Hematopoietic multipotent progenitor cell treated with erythropoietin and hydrocortisone succinate and interleukin-3 and kit ligand, for 15 days (in vitro differentiated cells): Measurements from ENCODE around the gene TIFAB.

Source experiments
- DNase-seq: peaks from one replicate; pipeline ENCODE4 v3.0.0-alpha.2; 2015; ENCODE audit warnings: low spot score

The TIFAB gene

DNA sequence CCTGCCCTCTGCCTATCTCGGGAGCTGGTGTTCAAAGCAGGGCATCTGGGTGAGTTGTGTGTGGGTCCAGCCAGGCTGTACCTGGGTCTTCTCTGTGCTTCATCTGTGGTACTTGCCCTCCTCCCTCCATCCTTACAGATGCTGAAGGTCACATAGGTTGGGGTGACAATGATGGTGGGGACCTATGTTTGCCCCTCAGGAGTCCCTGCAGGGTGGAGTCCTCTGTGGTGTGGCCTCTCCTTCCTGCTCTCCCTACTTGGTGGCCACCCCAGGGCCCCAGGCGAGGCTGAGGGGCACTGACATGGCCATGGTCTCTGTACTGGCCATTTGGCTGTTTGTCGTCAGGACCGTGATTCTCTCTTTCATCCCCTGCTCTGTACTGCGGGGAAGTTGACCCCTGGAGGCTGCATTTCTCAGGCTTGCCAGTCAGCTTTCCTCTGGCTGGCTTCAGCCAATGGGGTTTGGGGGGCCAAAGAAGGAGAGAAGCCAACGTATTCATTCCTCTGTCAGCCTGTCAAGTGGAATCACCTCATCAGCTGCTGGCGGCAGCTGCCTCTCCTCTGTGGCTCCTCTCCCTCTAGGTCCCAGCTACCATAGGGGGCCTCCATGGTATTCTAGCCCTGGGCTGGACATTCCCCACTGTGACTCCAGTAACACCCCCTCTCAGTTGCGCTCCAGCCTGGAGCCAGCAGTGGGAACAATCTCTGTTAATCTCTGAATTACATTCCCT, 9.6 kb downstream of the TIFAB start:
- DNase-seq, result no peak

DNA sequence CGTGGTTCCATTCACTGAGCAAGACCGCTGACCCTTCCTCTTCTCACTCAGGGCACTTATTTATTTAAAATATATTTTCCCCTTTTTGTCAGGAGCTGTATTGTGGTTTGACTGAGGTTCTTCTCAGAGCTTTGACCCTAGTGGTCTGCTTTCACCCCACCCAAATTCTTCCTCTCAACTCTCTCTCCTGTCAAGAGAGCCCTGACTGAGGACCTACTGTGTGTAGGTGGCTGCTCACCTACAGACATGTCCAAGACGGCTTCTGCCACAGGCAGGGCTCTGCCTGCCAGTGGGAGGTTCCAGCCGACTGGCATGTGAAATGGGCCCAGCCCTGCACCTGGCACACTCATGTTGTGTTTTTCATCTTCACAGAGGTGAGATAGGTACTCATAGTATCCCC, 10.2 kb downstream of the TIFAB start:
- DNase-seq, result no peak

DNA sequence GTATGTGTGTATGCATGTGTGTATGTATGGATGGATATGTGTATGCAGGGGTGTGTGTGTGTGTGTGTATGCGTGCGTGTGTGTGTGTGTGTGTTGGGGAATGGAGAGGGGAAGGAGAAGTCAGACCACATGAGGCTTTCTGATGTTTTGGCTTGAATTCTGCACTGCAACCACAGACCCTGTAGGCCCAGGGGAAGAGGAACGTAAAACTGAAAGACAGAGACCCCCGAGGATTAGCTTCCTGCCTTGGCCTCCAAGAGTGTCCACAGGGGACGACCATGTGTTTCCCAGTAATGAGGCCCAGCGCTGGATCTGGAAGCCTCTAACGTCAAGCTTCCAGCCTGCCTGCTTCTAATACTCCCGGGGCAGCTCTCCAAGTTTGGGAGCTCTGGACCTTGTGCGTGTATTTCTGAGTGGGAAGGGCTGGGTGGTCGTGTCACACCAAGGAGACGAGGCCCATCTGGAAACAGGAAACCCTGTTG, 10.8 kb downstream of the TIFAB start:
- DNase-seq, result no peak

DNA sequence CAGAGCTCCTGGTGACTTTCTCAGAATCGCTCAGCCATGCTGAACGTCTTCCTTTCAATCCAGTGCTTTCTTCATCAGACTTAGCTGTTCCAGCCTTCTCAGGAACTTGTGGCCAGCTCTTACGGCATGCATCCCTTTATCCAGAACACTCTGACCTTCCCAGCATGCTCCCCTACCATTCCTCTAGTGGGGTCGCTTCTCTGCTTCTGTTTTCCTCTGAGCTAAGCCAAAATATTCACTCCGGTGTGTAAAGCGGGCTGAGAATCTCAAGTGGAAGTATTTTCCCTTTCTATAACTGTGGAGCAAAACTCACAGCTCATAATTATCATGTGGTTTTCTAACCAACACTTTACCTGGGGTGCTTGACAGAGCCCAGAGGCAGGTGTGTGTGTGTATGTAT, 11.2 kb downstream of the TIFAB start:
- no peak for DNase-seq

DNA sequence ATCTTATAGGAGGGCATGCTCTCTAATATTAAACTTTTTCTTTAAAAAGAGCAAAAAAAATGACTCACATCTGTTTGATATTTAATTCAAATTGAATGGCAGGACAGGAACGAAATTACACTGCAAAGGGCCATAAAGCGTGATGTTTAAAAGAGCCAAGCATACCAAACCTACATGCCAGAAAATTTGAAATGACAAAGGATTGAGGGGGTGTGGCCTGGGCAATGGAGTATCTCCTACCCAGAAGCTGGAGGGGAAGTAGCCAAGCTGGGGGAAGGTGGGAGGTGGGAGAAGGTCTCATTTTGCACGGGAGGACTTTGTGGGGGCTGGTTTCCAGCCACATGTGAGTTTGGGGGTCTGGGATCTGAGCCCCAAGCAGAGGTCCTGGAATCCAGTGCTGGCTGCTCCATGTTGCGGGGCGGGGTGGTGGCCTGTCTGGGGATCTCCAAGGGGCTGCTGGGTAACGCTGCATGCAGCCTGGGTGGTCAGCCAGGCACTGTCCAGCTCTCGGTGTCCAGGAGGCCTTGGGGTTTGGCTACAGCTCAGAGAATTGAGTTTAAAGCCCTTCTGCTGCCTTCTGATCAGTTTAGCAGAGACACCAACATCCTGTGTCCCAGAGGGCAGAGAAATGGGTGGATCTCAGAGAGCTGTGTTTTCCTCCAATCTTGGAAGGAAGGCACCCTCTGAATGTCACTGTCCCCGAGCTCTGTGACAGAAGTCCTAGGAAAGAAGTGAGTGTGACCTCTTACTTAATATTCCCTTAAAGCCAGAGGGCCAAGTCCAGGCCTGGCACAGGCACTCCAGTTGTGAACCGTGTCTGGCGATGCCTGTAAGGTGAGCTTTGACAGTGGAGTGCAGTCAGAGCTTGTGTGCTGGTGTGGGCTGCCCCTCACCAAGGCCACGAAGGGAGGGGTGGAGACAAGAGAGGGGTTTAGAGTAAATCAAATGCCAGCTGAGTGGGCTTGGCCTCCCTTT, 12.6 kb downstream of the TIFAB start:
- no peak for DNase-seq

DNA sequence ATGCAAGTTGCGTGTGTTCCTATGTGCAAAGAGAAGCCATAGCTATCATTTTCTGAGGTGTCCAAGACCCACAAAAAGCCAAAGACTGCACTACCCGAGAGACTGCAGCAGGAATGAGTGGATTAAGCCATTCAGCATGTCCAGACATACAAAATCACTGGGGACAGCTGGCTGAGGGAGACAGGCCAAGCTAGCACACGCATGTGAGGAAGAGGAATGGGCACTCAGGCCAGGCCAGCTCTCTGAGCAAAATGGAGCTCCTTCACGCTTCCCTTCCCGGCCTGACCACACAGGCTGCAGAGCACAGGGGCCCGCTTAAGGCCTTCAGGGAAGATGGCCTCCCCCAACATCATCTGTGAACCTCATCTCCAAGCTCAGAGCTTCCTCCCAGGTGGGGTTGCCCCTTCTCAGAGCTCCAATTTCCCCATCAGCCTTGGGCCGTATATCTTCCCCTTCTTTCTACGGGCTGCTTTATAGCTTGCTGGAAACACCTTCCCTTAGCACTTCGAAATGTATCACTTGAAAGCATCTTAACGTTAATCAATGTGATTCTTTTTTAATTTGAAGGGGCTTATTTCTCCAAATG, 13.4 kb downstream of the TIFAB start:
- no peak for DNase-seq

DNA sequence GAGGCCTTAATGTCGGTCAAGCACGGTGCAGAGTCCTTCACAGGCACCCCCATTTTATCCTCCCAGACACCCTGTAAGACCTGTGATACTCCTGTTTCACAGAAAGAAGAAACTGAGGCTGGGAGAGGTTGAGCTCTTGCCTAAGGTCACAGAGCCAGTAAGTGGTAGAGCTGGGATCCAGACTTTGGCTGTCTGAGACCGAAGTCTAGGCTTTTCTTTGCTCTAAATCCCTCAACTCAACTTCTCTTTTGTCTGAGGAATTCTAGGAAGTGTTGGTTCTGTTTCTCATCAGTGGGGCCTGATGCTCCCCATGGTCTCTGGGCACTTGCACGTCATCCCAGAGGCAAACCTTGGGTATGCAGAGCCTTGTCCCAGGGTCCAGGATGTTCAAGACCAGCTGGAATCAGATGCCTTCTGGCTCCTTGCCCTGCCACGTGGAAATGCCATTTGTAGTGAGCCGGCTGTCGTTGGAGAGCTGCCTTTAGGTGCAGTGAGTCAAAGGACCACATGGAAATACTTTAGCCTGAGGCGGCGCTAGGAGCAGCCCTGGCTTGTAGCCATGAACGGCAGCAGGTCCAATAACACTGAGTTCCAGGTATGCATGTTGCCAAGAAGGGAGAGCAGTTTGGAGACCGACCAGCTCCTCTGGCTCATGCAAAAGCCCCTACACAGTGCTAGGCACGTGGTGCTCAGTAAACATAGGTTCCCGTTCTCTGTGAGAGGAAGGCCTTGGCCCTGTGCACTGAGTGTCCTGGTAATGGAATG, 14.2 kb downstream of the TIFAB start:
- DNase-seq, result no peak

DNA sequence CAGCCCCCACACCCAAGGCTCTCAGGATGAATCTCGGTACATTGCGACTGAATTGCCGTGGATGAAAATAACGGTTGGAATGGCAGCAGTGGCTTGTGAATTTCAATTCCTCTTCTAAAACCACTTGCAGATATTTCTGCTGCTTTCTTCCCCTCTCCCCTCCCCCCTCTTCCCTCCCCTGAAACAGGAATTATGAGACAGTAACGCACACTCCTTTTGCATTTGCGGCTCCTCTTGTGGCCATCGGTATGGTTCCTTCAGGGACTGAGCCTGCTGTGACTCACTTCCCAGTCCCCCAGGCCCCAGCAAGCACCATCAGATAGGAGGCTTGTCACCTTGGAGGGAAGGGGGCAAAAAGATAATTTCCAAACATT, 14.7 kb downstream of the TIFAB start:
- DNase-seq, result no peak

DNA sequence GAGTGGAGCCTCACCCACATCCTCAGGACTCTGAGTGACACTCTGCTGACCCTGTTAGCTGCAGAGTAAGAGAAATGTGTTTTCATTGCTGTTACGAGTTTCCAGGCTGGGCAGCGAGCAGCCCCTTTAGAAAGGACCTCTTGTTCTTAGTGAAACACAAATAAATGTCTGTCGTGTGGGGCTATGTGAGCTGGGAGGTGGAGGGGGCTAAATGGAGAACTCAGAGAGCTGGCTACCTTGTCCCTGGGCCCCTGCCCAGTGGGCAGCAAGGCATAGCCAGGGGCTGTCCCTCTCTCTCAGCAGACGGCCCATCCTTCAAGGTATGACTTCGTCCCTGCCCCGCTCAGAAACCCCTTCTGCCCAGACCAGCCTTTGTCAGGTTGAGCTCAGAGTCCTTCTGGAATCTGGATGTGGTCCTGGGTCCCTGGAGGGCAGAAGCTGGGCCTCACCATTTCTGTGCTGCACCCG, 15.2 kb downstream of the TIFAB start:
- no peak for DNase-seq

DNA sequence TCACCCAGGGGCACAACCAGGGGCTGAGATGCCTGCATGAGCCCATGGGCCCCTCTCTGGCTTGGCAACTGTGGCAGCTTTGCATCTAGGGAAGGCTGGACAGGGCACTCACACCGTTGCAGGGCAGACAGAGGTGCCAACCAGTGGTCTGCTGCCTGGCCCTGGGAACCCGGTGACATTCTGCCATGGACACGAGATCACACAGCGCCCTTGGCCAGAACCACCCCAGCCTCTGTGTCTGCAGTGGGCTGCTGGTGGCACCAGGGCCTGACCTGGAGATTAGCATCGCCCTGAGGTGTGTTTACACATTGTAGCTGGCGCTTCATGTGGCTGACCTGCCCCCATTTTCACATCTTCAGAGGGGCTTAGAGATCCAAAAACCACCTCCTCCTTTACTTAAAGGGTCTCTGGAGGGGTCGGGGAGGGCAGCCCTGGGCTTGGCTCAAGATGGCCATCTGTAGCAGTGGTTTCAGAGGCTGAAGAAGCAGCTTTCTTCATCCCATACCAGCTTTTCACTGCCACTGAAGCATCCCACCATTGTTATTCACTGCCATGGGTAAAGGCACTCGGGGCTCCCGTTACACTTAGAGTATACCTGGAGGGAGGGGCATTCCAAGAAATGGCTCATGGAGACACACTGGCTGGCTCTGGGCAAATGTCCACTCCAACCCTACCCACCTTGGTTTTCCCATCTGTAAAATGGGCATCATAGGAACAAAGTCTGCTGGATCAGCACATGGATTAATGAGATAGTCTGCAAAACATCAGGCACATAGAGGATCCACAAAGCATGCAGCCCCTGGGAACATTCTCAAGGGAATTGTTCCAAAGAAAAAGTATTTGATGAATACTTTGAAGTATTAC, 16.5 kb downstream of the TIFAB start:
- no peak for DNase-seq

DNA sequence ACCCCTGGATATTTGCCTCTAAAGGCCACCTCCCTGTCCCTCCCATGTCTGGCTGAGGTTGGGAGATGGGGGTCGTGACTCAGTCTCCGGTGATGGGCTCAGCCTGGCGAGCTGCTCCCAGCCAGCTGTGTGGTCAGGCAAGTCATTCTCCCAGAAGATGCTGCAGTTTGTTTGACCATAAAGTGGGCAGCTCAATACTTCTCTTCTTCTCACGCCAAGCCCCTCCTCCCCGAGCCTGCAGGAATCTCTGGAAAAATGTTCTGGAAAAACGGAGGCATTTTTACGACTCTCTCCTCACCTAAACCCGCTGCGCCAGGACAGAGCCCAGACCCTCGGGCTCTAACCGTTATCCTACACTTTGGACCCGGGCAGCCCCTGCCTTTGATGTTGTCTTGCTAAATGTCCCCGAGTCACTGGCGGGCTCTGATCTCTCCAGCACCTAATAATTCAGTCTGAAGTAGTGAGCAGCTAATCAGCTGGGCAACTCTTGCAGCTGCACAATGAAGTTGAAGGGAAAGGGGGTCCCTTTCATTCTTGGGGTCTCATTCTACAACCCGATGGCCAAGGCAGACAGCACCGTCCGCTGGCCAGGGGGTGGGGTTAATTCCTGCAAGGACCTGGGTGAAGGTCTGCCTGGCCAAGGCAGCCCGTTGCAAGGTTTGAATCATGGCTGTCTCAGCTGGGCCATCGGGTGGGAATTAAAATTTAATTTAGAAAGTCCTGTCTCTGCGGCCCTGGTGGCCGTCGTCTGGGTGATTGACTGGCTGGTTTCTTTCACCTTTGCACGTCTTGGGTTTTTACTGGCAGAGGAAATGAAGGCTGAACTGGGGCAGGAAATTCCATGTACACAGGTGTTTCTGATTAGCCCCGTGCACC, 17.3 kb downstream of the TIFAB start:
- no peak for DNase-seq

DNA sequence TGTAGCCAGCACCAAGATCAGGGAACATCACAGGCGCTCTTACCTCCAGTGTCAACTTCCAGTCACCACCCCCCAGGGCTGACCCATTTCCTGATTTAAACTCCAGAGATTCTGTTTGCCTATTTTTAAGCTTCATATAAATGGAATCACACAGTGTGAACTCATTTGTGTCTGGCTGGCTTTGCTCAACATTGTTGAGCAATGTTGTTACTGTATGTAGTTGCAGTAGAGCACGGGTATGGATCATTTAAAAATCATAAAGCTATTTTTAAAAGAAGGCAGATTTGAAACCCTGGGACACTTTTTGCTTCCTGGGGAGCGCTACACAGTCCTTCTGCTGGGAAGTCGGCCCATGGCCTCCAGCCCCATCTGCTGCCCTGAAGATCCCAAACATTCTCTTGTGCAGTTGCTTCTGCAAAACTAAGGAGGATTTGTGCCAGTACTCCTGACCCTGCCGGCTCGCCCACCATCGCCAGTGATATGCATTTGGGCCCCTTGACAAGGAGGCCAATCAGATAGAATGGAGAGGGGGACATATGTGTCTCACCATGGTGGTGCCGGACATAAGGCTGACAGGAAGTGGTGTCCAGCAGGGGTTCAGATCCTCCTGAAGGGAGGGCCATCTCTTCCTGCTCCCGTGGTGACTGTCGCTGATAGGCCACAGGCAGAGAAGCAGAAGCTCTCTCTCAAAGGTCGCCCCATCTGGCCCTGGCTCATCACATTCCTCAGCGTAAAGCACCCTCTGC, 18.3 kb downstream of the TIFAB start:
- DNase-seq, result no peak

DNA sequence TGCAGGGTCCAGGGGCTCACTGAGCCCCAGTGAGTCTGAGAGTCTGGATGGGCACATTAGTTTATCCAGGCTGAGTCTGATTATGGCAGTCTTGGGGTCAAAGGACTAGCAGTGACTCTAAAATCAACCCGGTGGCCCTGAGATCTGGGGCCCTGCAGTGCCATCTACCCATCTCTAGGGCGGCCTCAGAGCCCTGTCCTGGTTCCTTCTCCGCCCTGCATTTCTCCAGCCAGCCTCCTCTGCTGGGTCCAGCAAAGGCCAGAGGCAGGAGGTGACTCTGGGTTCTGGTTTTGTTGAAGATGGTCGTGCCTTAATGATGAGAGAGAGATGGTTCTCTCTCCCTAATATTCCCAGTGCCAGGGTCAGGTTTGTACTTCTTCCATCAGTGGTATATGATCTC, 20.0 kb downstream of the TIFAB start:
- no peak for DNase-seq

DNA sequence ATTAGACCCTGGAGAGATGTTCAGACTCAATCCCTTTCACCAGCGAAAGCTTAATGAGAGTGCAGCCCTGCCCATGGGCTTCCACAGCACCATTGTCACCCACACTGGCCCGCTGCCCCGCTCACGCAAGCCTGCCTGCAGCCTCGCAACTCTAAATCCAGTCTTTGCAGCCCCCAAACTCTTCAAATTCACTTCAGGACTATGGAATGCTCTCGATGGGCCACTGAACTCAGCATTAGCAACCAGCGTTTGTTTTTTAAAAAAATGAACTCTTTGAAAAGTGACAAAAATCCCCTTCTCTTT, 22.1 kb downstream of the TIFAB start:
- no peak for DNase-seq

DNA sequence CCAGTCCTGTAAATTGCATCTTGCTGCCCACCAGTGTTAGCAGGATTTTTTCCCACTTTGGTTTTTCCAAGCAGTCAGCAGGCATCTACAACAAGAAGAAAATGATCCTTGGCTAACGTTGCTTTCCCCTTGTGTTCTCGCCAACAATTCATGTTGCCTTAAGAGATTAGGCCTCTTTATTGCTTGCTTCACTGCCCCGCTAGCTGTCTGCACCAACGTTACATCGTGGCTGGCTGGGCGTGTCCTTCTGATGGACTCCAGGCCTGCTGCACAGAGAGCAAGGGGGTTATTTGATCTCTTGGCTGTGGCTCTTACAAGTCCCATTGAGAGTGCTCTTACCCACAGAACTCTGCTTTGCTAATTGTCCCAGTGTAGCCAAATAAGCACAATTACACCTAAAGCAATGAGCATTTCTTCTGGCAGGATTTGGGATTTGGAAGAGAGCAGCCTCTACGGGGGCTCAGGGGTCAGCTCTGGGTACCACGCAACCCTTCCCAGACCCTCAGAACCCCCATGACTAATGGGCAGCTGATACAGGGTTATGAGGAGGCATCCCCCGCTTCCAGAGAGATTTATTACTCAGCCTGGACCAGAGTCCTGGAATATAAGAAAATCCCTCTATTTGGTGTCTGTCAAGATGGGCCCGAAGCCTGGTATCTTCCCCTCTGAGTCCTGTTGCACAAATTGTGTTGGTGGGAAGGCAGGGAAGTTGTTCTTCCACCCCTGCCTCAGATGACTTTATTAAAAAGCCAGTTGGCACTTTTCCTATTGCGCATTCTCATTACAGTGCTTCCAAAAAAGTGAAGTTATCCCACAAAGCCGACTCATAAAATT, 22.6 kb downstream of the TIFAB start:
- DNase-seq, result no peak

DNA sequence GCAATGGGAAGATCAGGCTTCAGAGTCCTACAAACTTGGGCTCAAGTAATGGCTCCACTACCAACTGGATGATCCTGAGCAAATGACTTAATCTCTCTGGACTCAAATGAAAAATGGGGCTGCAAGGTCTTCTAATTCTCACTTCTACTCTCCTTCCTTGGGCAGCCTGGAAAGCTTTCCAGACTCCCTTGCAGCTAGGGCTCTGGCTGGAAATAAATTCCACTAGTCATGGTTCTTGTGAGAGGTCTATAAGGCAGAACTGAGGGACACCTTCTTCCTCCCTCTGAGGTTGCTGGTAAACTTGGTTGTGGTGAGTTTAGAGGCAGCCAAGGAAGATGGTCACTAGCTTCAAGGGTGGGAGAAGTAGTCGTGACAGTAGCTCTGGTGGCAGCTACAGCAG, 23.6 kb downstream of the TIFAB start:
- DNase-seq, result no peak

DNA sequence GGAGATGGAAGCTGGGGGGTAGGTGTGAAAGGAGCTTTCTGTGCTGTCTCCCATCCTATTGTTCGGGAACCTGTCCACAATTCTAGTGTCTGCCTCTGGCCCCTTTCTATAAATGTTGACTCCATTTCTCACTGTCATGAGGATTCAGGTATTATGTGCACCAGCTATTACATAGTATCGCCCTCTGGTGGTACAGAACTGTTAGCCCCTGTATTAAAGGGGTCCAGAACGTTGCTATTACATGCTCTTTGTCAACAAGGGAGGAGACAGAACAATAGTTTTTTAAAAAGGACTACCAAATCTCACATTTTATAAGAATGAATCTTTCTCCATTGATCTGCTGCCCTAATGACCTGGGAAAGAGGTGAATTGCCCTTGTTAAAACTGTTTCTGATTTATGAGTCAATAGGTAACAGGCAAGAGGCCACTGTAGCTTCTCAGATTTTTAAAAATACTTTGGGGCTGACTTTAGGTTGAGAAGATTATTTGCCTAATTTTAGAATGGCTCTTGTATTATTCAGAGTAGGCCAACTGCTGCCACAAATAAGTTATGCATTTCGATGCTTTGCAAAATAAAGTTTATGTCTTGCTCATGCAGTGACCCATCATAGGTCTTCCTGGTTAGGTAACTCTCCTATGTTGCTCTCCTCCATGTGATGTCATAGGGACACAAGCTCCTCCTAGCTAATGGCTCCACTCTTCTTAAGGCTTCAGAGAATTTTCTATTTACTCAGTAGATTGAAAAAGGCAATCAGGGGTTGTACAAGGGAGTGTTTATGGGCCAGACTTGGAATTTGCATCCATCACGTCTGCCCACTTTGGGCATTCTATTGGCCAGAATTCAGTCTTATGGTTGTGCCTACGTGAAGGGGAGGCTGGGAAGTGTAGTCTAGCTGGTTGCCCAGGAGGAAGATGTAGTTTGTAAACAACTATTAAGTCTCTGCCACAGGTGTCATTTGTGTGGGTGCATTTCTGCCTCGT, 25.8 kb downstream of the TIFAB start:
- DNase-seq, result peak; percentile 66
